Activated CD4-positive, CD25-positive, alpha-beta regulatory T cell treated with anti-CD3 and anti-CD28 coated beads, Interleukin-2, amount 50 U/mL, for 24 hours (primary cell): ENCODE results near the gene PDE1C.
"Not testable (repeated sequence)": the region's sequence is repeated elsewhere in the genome, so short reads cannot be mapped to it uniquely, and the experiment has no call there.

Experiments used
- ATAC-seq, 2 donors: fragments of 150-1000 bp; cut with Tn5 transposase; one replicate each; pipeline ENCODE4 v1.10.0; 2021; ENCODE audit warnings: mild to moderate bottlenecking in 1 of 2, moderate library complexity in 1 of 2

The PDE1C gene

GRCh38 chr7:31887006-31887405, 183.2 kb downstream of the PDE1C start:
- ATAC-seq: no peak

- no peak for ATAC-seq
These were observed 185.0 kb downstream of the PDE1C start for GRCh38 chr7:31885171-31885570.

- ATAC-seq: no peak
These were observed 186.4 kb downstream of the PDE1C start for GRCh38 chr7:31883761-31884164.

- no peak for ATAC-seq
These were observed 188.0 kb downstream of the PDE1C start for GRCh38 chr7:31882187-31882586.

- ATAC-seq: no peak
These were observed 191.3 kb downstream of the PDE1C start for GRCh38 chr7:31878875-31879274.

GRCh38 chr7:31875424-31875823, 194.8 kb downstream of the PDE1C start:
- ATAC-seq: no peak

GRCh38 chr7:31874631-31875386, 195.4 kb downstream of the PDE1C start:
- no peak for ATAC-seq

GRCh38 chr7:31873816-31874597, 196.2 kb downstream of the PDE1C start:
- no peak for ATAC-seq

GRCh38 chr7:31872545-31873370, 197.4 kb downstream of the PDE1C start:
- no peak for ATAC-seq

- no peak for ATAC-seq
These were observed 205.6 kb downstream of the PDE1C start for GRCh38 chr7:31864646-31865045.

- no peak for ATAC-seq
These were observed 209.3 kb downstream of the PDE1C start for GRCh38 chr7:31860925-31861324.

- no peak for ATAC-seq
These were observed 212.2 kb downstream of the PDE1C start for GRCh38 chr7:31858055-31858454.

GRCh38 chr7:31857172-31857571, 213.0 kb downstream of the PDE1C start:
- ATAC-seq: no peak

GRCh38 chr7:31856337-31856736, 213.9 kb downstream of the PDE1C start:
- no peak for ATAC-seq

GRCh38 chr7:31855530-31855929, 214.7 kb downstream of the PDE1C start:
- no peak for ATAC-seq

- ATAC-seq: no peak
These were observed 216.8 kb downstream of the PDE1C start for GRCh38 chr7:31853380-31853779.

GRCh38 chr7:31852462-31852861, 217.7 kb downstream of the PDE1C start:
- no peak for ATAC-seq

GRCh38 chr7:31851119-31851518, 219.1 kb downstream of the PDE1C start:
- ATAC-seq: no peak

- ATAC-seq: no peak
These were observed 219.6 kb downstream of the PDE1C start for GRCh38 chr7:31850601-31851000.

- ATAC-seq: no peak
These were observed 220.1 kb downstream of the PDE1C start for GRCh38 chr7:31850066-31850465.

GRCh38 chr7:31835471-31835870, 234.7 kb downstream of the PDE1C start:
- no peak for ATAC-seq

- ATAC-seq: not testable (repeated sequence)
These were observed 236.6 kb downstream of the PDE1C start for GRCh38 chr7:31833625-31834024.

- ATAC-seq: no peak
These were observed 241.7 kb downstream of the PDE1C start for GRCh38 chr7:31828520-31828919.
